ENCODE measurements around the gene MRPL33. TPM values are rescaled to one million over a fixed set of nuclear protein-coding genes. Genes with fewer than 3 reads are reported as not detected.

The MRPL33 gene
- polyA plus RNA-seq, 4 donors = 111 to 156 (median 127) TPM

DNA sequence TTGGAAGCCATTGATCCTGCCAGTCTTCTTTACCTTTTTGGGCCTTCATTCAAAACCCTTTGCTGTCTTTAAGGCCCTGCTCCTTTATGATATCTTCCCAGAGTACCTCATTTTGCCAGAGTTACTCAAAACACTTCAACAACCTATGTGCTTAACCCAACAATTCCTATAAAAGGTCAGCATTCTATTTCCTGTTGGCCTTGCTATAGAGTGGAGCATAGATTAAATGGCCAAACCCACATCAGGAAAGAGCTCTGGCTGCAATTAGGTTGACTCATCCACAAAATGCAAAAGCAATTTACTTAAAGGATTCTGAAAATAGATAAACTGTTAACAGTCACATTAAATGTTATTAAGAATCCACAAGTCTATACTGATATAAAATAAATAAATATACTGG, 21.2 kb downstream of the MRPL33 start:
- FAIRE-seq = no peak
- Histone ChIP-seq H3K36me3 (ENCODE audit: control insufficient read depth in 3 of 3, insufficient read depth in 2 of 3, low read depth in 1 of 3, low read length in 3 of 3) (peaks cover 0 to 16% (median 0%) of the 10 kb centered on the region in 3 donors), H3K27me3 (ENCODE audit: control insufficient read depth in 3 of 3, insufficient read depth in 3 of 3, low read length in 3 of 3) (no peaks in the 10 kb centered on the region), H3K4me1 (ENCODE audit: control insufficient read depth in 3 of 3, insufficient read depth in 2 of 3, low read depth in 1 of 3, low read length in 2 of 3) (peaks cover 0 to 5% (median 0%) of the 10 kb centered on the region in 3 donors), H3K27ac (ENCODE audit: low read depth in 1 of 3, low read length in 2 of 3) (peak overlapping the region in 1 of 3 donors; percentile 12), H3K4me3 (ENCODE audit: low read depth in 1 of 3, low read length in 3 of 3) (no peak overlapping the region), H3K9me3 (ENCODE audit: control insufficient read depth in 2 of 2, insufficient read depth in 1 of 2, low read depth in 1 of 2, low read length in 1 of 2) (no peaks in the 10 kb centered on the region)
- peak in 1 of 2 donors; percentile 14 for DNase-seq

DNA sequence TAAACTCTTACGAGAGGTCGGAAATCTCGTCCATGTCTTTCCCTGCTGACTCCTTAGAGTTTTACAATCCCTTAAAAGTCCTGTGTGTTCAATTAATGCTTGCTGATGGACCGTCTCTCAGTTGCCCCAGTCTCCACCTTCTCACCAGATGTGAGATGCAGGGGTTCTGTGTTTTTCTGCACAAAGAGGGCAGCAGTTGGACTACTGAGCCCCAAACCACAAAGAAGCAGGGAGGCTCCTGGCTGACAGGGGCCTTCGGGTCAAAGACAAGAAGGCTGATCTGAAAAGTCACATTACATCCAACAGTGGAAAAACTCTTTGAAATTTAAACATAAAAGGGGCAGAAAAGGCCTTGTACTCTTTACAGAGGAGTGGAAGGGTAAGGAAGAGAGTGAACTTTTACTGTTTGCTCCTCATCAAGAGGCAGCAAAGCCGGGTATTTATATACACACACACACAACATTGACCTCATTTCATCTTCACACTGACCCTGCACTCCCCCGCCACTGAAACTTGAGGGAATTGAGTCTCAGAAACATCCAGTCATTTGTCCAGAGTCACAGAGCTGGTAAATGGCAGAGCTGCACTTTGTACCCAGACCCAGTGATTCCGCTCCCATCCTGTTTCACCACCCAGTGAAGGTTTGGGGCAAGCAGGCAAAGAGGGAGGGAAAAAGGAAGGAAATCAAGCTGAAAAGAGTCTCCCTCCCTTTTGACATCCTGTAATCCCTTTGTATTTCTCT, 23.7 kb downstream of the MRPL33 start:
- Histone ChIP-seq H3K9me3 (ENCODE audit: control insufficient read depth in 2 of 2, insufficient read depth in 1 of 2, low read depth in 1 of 2, low read length in 1 of 2) (no peaks in the 10 kb centered on the region), H3K27ac (ENCODE audit: low read depth in 1 of 3, low read length in 2 of 3) (peak overlapping the region in 2 of 3 donors; percentile 13 to 17), H3K27me3 (ENCODE audit: control insufficient read depth in 3 of 3, insufficient read depth in 3 of 3, low read length in 3 of 3) (no peaks in the 10 kb centered on the region), H3K4me3 (ENCODE audit: low read depth in 1 of 3, low read length in 3 of 3) (no peak overlapping the region), H3K36me3 (ENCODE audit: control insufficient read depth in 3 of 3, insufficient read depth in 2 of 3, low read depth in 1 of 3, low read length in 3 of 3) (peaks cover 0 to 27% (median 3%) of the 10 kb centered on the region in 3 donors), H3K4me1 (ENCODE audit: control insufficient read depth in 3 of 3, insufficient read depth in 2 of 3, low read depth in 1 of 3, low read length in 2 of 3) (peaks cover 0 to 5% (median 0%) of the 10 kb centered on the region in 3 donors)
- 79 to 92% (median 86%) methylated on average over 8 of the region's 8 CpGs for WGBS, 3 donors
- FAIRE-seq (no peak), DNase-seq (no peak)

- no peak for FAIRE-seq
- no peaks in the 10 kb centered on the region for H3K27me3 ChIP-seq (ENCODE audit: control insufficient read depth in 3 of 3, insufficient read depth in 3 of 3, low read length in 3 of 3)
- no peak overlapping the region for H3K4me3 ChIP-seq (ENCODE audit: low read depth in 1 of 3, low read length in 3 of 3)
- peaks cover 0 to 9% (median 0%) of the 10 kb centered on the region in 3 donors for H3K4me1 ChIP-seq (ENCODE audit: control insufficient read depth in 3 of 3, insufficient read depth in 2 of 3, low read depth in 1 of 3, low read length in 2 of 3)
- H3K27ac ChIP-seq (ENCODE audit: low read depth in 1 of 3, low read length in 2 of 3) = peak overlapping the region in 2 of 3 donors; percentile 13 to 17
- H3K9me3 ChIP-seq (ENCODE audit: control insufficient read depth in 2 of 2, insufficient read depth in 1 of 2, low read depth in 1 of 2, low read length in 1 of 2) = no peaks in the 10 kb centered on the region
- no peak for DNase-seq
- WGBS, 3 donors = 59 to 85% (median 76%) methylated on average over 4 of the region's 4 CpGs
- peaks cover 0 to 30% (median 3%) of the 10 kb centered on the region in 3 donors for H3K36me3 ChIP-seq (ENCODE audit: control insufficient read depth in 3 of 3, insufficient read depth in 2 of 3, low read depth in 1 of 3, low read length in 3 of 3)
Observed at GRCh38 chr2:27795868-27796277, 24.4 kb downstream of the MRPL33 start.

DNA sequence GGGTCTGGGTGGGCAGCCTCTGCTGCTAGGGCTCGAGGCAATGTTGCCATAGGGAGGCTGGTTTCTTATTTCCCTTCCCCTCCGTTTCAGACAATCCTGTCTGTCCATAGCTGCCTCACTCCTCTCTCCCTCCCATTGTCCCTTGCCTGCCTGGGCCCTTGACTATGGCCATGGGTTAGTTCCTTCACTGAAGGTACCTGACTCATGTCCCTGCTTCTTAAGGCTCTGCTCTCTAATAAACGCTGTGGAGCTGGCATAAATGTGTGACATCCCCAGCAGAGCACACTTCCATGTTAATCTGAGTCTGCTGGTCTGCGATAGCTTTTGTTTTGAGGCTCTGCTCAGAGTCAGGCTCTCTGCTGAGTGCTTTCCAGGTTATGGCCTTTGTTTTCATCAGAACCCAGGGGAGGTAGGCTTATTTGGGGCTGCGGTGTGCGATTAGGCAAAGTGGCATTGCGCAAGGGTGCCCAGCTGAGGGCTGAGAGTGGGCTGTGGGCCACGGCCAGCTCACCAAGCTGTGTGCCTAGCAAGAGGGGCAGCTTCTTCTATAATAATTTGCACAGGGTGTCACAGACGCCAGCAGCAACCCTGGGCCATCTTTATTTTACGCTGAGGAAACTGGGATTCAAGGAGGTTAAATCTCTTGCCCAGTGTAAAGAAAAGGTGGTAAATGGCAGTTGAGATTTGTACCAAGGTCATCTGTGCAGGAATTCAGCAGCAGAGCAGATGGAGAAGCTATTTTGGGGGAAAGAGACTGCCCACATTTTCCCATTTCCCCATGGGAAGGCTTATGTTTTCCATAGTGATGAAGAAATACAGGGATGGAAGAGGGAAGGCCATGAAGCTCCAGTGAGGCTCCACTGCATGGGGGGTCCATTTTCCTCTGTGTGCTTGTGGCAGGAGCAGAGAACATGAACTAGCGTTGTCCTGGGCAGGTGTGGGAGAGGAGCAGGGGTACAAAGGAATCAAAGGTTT, 25.6 kb downstream of the MRPL33 start:
- H3K27me3 ChIP-seq (ENCODE audit: control insufficient read depth in 3 of 3, insufficient read depth in 3 of 3, low read length in 3 of 3) = no peaks in the 10 kb centered on the region
- no peak overlapping the region for H3K27ac ChIP-seq (ENCODE audit: low read depth in 1 of 3, low read length in 2 of 3)
- no peak for FAIRE-seq
- WGBS, 3 donors = 85 to 94% (median 90%) methylated on average over 11 of the region's 11 CpGs
- no peaks in the 10 kb centered on the region for H3K9me3 ChIP-seq (ENCODE audit: control insufficient read depth in 2 of 2, insufficient read depth in 1 of 2, low read depth in 1 of 2, low read length in 1 of 2)
- DNase-seq = no peak
- peaks cover 0 to 10% (median 0%) of the 10 kb centered on the region in 3 donors for H3K4me1 ChIP-seq (ENCODE audit: control insufficient read depth in 3 of 3, insufficient read depth in 2 of 3, low read depth in 1 of 3, low read length in 2 of 3)
- no peak overlapping the region for H3K4me3 ChIP-seq (ENCODE audit: low read depth in 1 of 3, low read length in 3 of 3)
- H3K36me3 ChIP-seq (ENCODE audit: control insufficient read depth in 3 of 3, insufficient read depth in 2 of 3, low read depth in 1 of 3, low read length in 3 of 3) = peaks cover 0 to 31% (median 3%) of the 10 kb centered on the region in 3 donors

- H3K9me3 ChIP-seq (ENCODE audit: control insufficient read depth in 2 of 2, insufficient read depth in 1 of 2, low read depth in 1 of 2, low read length in 1 of 2) = no peaks in the 10 kb centered on the region
- H3K4me3 ChIP-seq (ENCODE audit: low read depth in 1 of 3, low read length in 3 of 3) = no peak overlapping the region
- H3K36me3 ChIP-seq (ENCODE audit: control insufficient read depth in 3 of 3, insufficient read depth in 2 of 3, low read depth in 1 of 3, low read length in 3 of 3) = peaks cover 0 to 31% (median 3%) of the 10 kb centered on the region in 3 donors
- no peak overlapping the region for H3K27ac ChIP-seq (ENCODE audit: low read depth in 1 of 3, low read length in 2 of 3)
- H3K27me3 ChIP-seq (ENCODE audit: control insufficient read depth in 3 of 3, insufficient read depth in 3 of 3, low read length in 3 of 3) = no peaks in the 10 kb centered on the region
- peaks cover 0 to 10% (median 0%) of the 10 kb centered on the region in 3 donors for H3K4me1 ChIP-seq (ENCODE audit: control insufficient read depth in 3 of 3, insufficient read depth in 2 of 3, low read depth in 1 of 3, low read length in 2 of 3)
- 93 to 97% (median 96%) methylated on average over 4 of the region's 4 CpGs for WGBS, 3 donors
- FAIRE-seq = no peak
- no peak for DNase-seq
Observed at GRCh38 chr2:27797841-27798240, 26.3 kb downstream of the MRPL33 start.

- H3K4me3 ChIP-seq (ENCODE audit: low read depth in 1 of 3, low read length in 3 of 3) = no peak overlapping the region
- DNase-seq (no peak), FAIRE-seq (no peak)
- H3K36me3 ChIP-seq (ENCODE audit: control insufficient read depth in 3 of 3, insufficient read depth in 2 of 3, low read depth in 1 of 3, low read length in 3 of 3) = peaks cover 0 to 34% (median 3%) of the 10 kb centered on the region in 3 donors
- 86 to 88% (median 86%) methylated on average over 7 of the region's 7 CpGs for WGBS, 3 donors
- H3K27me3 ChIP-seq (ENCODE audit: control insufficient read depth in 3 of 3, insufficient read depth in 3 of 3, low read length in 3 of 3) = no peaks in the 10 kb centered on the region
- H3K27ac ChIP-seq (ENCODE audit: low read depth in 1 of 3, low read length in 2 of 3) = peak overlapping the region in 1 of 3 donors; percentile 1
- H3K9me3 ChIP-seq (ENCODE audit: control insufficient read depth in 2 of 2, insufficient read depth in 1 of 2, low read depth in 1 of 2, low read length in 1 of 2) = no peaks in the 10 kb centered on the region
- peaks cover 0 to 10% (median 0%) of the 10 kb centered on the region in 3 donors for H3K4me1 ChIP-seq (ENCODE audit: control insufficient read depth in 3 of 3, insufficient read depth in 2 of 3, low read depth in 1 of 3, low read length in 2 of 3)
Observed at GRCh38 chr2:27798486-27798885, 27.0 kb downstream of the MRPL33 start.

GRCh38 chr2:27798948-27799645, 27.6 kb downstream of the MRPL33 start:
- peaks cover 0 to 10% (median 0%) of the 10 kb centered on the region in 3 donors for H3K4me1 ChIP-seq (ENCODE audit: control insufficient read depth in 3 of 3, insufficient read depth in 2 of 3, low read depth in 1 of 3, low read length in 2 of 3)
- FAIRE-seq = no peak

GRCh38 chr2:27799646-27800010, 28.1 kb downstream of the MRPL33 start:
- no peak for FAIRE-seq
- 92 to 94% (median 94%) methylated on average over 4 of the region's 4 CpGs for WGBS, 3 donors
- H3K27ac ChIP-seq (ENCODE audit: low read depth in 1 of 3, low read length in 2 of 3) = peak overlapping the region in 2 of 3 donors; percentile 51 to 76

More at GRCh38 chr2:27798948-27799645, 27.6 kb downstream of the MRPL33 start:
- H3K4me3 ChIP-seq (ENCODE audit: low read depth in 1 of 3, low read length in 3 of 3) = no peak overlapping the region
- H3K27me3 ChIP-seq (ENCODE audit: control insufficient read depth in 3 of 3, insufficient read depth in 3 of 3, low read length in 3 of 3) = no peaks in the 10 kb centered on the region
- H3K9me3 ChIP-seq (ENCODE audit: control insufficient read depth in 2 of 2, insufficient read depth in 1 of 2, low read depth in 1 of 2, low read length in 1 of 2) = no peaks in the 10 kb centered on the region
- peaks cover 0 to 35% (median 3%) of the 10 kb centered on the region in 3 donors for H3K36me3 ChIP-seq (ENCODE audit: control insufficient read depth in 3 of 3, insufficient read depth in 2 of 3, low read depth in 1 of 3, low read length in 3 of 3)
- peak in 1 of 2 donors; percentile 22 for DNase-seq
- H3K27ac ChIP-seq (ENCODE audit: low read depth in 1 of 3, low read length in 2 of 3) = peak overlapping the region in 2 of 3 donors; percentile 51 to 76
- 85 to 95% (median 92%) methylated on average over 11 of the region's 11 CpGs for WGBS, 3 donors

More at GRCh38 chr2:27799646-27800010, 28.1 kb downstream of the MRPL33 start:
- Histone ChIP-seq H3K36me3 (ENCODE audit: control insufficient read depth in 3 of 3, insufficient read depth in 2 of 3, low read depth in 1 of 3, low read length in 3 of 3) (peaks cover 0 to 36% (median 3%) of the 10 kb centered on the region in 3 donors), H3K27me3 (ENCODE audit: control insufficient read depth in 3 of 3, insufficient read depth in 3 of 3, low read length in 3 of 3) (no peaks in the 10 kb centered on the region), H3K4me1 (ENCODE audit: control insufficient read depth in 3 of 3, insufficient read depth in 2 of 3, low read depth in 1 of 3, low read length in 2 of 3) (peaks cover 0 to 10% (median 0%) of the 10 kb centered on the region in 3 donors), H3K9me3 (ENCODE audit: control insufficient read depth in 2 of 2, insufficient read depth in 1 of 2, low read depth in 1 of 2, low read length in 1 of 2) (no peaks in the 10 kb centered on the region), H3K4me3 (ENCODE audit: low read depth in 1 of 3, low read length in 3 of 3) (no peak overlapping the region)
- no peak for DNase-seq
